Natural killer cell (primary cell): ENCODE data around the gene HOXB4. TPM values are rescaled to one million over a fixed set of nuclear protein-coding genes. Genes with fewer than 3 reads are reported as not detected.

Experiments
- ATAC-seq, 3 donors: fragments of 150-1000 bp in 2 of 3; fragments of 200-7000 bp in 1 of 3; cut with Tn5 transposase; 1 replicate in 1 of 3; 2 replicates in 2 of 3; pipeline ENCODE4 v1.10.0; 2021; ENCODE audit warnings: mild to moderate bottlenecking in 2 of 3, moderate library complexity in 2 of 3
- DNase-seq, 2 donors: peaks; one replicate each; pipeline versions ENCODE4 v3.0.0 to v3.0.0-alpha.2; 2013 to 2021; ENCODE audit warnings: mixed read lengths in 1 of 2
- H3K27ac ChIP-seq: one replicate; pipeline ENCODE4 v1.5.1; 2013; ENCODE audit warnings: mild to moderate bottlenecking, low read length
- H3K27me3 ChIP-seq: one replicate; pipeline ENCODE4 v1.6.1; 2013; ENCODE audit warnings: low read length; ENCODE audit not compliant: control insufficient read depth, insufficient read depth
- H3K36me3 ChIP-seq: one replicate; pipeline ENCODE4 v1.6.1; 2013; ENCODE audit warnings: low read length; ENCODE audit not compliant: control insufficient read depth, insufficient read depth
- H3K4me1 ChIP-seq: one replicate; pipeline ENCODE4 v1.6.1; 2013; ENCODE audit warnings: low read length; ENCODE audit not compliant: control insufficient read depth, insufficient read depth
- H3K4me3 ChIP-seq: one replicate; pipeline ENCODE4 v1.5.1; 2013; ENCODE audit warnings: low read length
- H3K9me3 ChIP-seq: one replicate; pipeline ENCODE4 v1.6.1; 2013; ENCODE audit warnings: low read length; ENCODE audit not compliant: control insufficient read depth, insufficient read depth
- H3K27ac Mint-ChIP-seq, 2 donors: one replicate each; pipeline ENCODE4 v1.8.0; 2022; ENCODE audit warnings: mild to moderate bottlenecking in 2 of 2, mixed read lengths in 2 of 2, moderate library complexity in 1 of 2
- H3K27me3 Mint-ChIP-seq, 2 donors: one replicate each; pipeline ENCODE4 v1.8.0; 2022; ENCODE audit warnings: low read depth in 2 of 2, mixed read lengths in 2 of 2
- H3K36me3 Mint-ChIP-seq: one replicate; pipeline ENCODE4 v1.8.0; 2022; ENCODE audit warnings: mixed read lengths
- H3K4me1 Mint-ChIP-seq, 2 donors: one replicate each; pipeline ENCODE4 v1.8.0; 2022; ENCODE audit warnings: mixed read lengths in 2 of 2
- H3K4me3 Mint-ChIP-seq: one replicate; pipeline ENCODE4 v1.8.0; 2022; ENCODE audit warnings: mild to moderate bottlenecking, moderate library complexity, mixed read lengths
- H3K9me3 Mint-ChIP-seq, 2 donors: one replicate each; pipeline ENCODE4 v1.8.0; 2022; ENCODE audit warnings: mixed read lengths in 2 of 2
- WGBS: methylation state at CpG from one replicate; pipeline ENCODE4 v1.1.7; 2013; ENCODE audit warnings: missing lambda C conversion rate; ENCODE audit not compliant: insufficient coverage; 5-methylcytosine and 5-hydroxymethylcytosine counted together
- intact Hi-C: fragments of 100-400 bp; cut with micrococcal nuclease; formaldehyde crosslinking; loops from one replicate; pipeline ENCODE4 v1.14.2; 2022
- total RNA-seq, 4 donors: library from RNA; stranded (reverse); fragments of 120-200 nt in 1 of 4; gene quantifications; one replicate each; pipeline versions ENCODE4 v1.2.3 to v1.2.4, GENCODE V29; 2013 to 2022
- TF ChIP-seq, protein P1 (sequence below): fragments of 200-600 bp; IDR thresholded peaks from one replicate; pipeline ENCODE4 v1.8.0; 2022; ENCODE audit warnings: antibody characterized with exemption

Gene HOXB4
- total RNA-seq, 3 donors from 2014 or later (not counting 1 experiment from before 2014, with no cell fraction given) = 3.5 to 6.7 (median 5.7) TPM

DNA sequence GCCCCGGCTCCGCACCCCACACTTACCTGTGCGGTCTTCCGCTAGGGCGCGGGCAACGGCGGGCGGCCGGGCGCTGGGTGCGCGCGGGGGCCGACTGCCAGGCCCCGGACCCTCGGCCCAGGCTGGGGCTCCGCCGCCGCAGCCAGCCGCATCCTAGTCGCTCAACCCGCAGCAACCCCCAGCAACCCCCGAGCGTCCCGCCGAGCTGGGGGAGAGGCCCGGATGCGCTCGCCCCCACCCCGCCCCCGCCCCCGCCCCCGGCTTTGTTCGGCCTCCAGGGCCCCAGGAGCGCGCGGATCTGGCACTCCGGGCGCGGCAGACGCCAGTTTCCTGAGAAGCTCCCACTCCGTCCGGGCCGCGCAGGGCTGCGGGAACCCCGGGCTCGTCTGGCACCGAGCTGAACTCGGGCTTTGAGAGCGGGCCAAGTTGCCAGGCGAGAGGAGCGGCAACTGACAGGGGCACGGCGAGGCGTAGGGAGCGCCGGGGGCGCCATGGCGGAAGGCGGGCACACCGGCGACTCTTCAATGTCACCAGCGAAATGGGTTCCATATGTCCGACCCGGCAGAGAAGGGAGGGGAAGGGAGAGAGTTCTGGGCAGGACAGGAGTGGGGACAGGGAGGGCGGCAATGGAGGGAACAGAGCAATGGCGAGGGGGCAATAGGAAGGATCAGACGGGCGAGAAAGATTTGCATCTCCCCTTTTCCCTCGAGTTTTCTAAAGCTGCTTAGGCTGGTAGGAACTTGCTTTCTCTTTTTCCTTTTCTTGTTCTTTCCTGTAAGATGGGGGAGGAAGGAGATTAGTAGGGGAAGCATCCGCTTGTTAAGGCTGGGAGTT, 13.7 kb downstream of the HOXB4 start:
- H3K9me3 Mint-ChIP-seq = no peaks in the 10 kb centered on the region
- 51% methylated on average over 73 of the region's 73 CpGs for WGBS
- Histone ChIP-seq H3K9me3 (no peaks in the 10 kb centered on the region), H3K36me3 (no peaks in the 10 kb centered on the region), H3K4me1 (peaks cover 18% of the 10 kb centered on the region), H3K27ac (no peak overlapping the region), H3K27me3 (no peaks in the 10 kb centered on the region), H3K4me3 (no peak overlapping the region)
- peaks cover 15 to 20% of the 10 kb centered on the region in 2 donors for H3K4me1 Mint-ChIP-seq
- peaks cover 0 to 8% of the 10 kb centered on the region in 2 donors for H3K27me3 Mint-ChIP-seq
- no peaks in the 10 kb centered on the region for H3K36me3 Mint-ChIP-seq
- H3K4me3 Mint-ChIP-seq = peak overlapping the region; percentile 21
- H3K27ac Mint-ChIP-seq = no peak overlapping the region
- intact Hi-C loops = no loop called here
- TF ChIP-seq, protein P1, sequence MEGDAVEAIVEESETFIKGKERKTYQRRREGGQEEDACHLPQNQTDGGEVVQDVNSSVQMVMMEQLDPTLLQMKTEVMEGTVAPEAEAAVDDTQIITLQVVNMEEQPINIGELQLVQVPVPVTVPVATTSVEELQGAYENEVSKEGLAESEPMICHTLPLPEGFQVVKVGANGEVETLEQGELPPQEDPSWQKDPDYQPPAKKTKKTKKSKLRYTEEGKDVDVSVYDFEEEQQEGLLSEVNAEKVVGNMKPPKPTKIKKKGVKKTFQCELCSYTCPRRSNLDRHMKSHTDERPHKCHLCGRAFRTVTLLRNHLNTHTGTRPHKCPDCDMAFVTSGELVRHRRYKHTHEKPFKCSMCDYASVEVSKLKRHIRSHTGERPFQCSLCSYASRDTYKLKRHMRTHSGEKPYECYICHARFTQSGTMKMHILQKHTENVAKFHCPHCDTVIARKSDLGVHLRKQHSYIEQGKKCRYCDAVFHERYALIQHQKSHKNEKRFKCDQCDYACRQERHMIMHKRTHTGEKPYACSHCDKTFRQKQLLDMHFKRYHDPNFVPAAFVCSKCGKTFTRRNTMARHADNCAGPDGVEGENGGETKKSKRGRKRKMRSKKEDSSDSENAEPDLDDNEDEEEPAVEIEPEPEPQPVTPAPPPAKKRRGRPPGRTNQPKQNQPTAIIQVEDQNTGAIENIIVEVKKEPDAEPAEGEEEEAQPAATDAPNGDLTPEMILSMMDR = no peak
- DNase-seq (no peak), ATAC-seq (peak in 2 of 3 donors; percentile 34 to 51)

DNA sequence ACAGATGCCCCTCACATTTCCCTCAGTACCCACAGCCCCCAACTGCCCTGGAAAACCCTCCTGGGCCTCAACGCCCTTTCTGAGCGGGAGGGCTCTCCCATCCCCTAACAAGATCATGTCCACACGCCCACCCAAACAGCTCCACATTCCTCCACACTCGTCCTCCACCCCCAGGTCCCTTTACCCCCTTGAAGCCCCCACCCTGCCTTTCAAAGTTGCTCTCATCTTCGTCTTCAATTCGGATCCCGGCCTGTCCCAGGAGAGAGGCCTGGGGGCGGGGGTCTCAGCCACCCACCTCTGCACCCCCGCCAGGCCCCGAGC, 14.3 kb downstream of the HOXB4 start:
- WGBS = 87% methylated on average over 10 of the region's 10 CpGs
- no peak for ATAC-seq
- no peaks in the 10 kb centered on the region for H3K27me3 ChIP-seq

GRCh38 chr17:48563385-48563838, 14.7 kb downstream of the HOXB4 start:
- TF ChIP-seq, protein P1 = no peak
- H3K36me3 ChIP-seq = no peaks in the 10 kb centered on the region
- H3K27me3 ChIP-seq = no peaks in the 10 kb centered on the region
- intact Hi-C loops = no loop called here
- H3K4me3 Mint-ChIP-seq = peak overlapping the region; percentile 57
- WGBS = 98% methylated on average over 5 of the region's 6 CpGs
- peaks cover 0 to 6% of the 10 kb centered on the region in 2 donors for H3K27me3 Mint-ChIP-seq
- DNase-seq = no peak
- peaks cover 15 to 17% of the 10 kb centered on the region in 2 donors for H3K4me1 Mint-ChIP-seq
- peaks cover 16% of the 10 kb centered on the region for H3K4me1 ChIP-seq
- ATAC-seq = no peak
- H3K36me3 Mint-ChIP-seq = no peaks in the 10 kb centered on the region
- H3K27ac ChIP-seq = no peak overlapping the region
- no peaks in the 10 kb centered on the region for H3K9me3 Mint-ChIP-seq
- no peak overlapping the region for H3K4me3 ChIP-seq
- H3K27ac Mint-ChIP-seq = no peak overlapping the region
- no peaks in the 10 kb centered on the region for H3K9me3 ChIP-seq

More for the DNA sequence above, 14.3 kb downstream of the HOXB4 start:
- no peak for DNase-seq
- TF ChIP-seq, protein P1 = no peak
- no peak overlapping the region for H3K27ac ChIP-seq
- intact Hi-C loops = no loop called here
- peaks cover 16% of the 10 kb centered on the region for H3K4me1 ChIP-seq
- peaks cover 0 to 3% of the 10 kb centered on the region in 2 donors for H3K27me3 Mint-ChIP-seq
- H3K4me1 Mint-ChIP-seq = peaks cover 15 to 17% of the 10 kb centered on the region in 2 donors
- no peaks in the 10 kb centered on the region for H3K9me3 Mint-ChIP-seq
- no peak overlapping the region for H3K4me3 ChIP-seq
- H3K27ac Mint-ChIP-seq = no peak overlapping the region
- H3K9me3 ChIP-seq = no peaks in the 10 kb centered on the region
- no peaks in the 10 kb centered on the region for H3K36me3 ChIP-seq
- H3K36me3 Mint-ChIP-seq = no peaks in the 10 kb centered on the region
- H3K4me3 Mint-ChIP-seq = peak overlapping the region; percentile 57
